ENCODE results near the gene CUEDC2. TPM values are rescaled to one million over a fixed set of nuclear protein-coding genes. Genes with fewer than 3 reads are reported as not detected.

CUEDC2 gene
- total and polyA plus RNA-seq, 4 donors, result 14.4 to 36.1 (median 24.1) TPM

- peaks cover 0 to 25% (median 6%) of the 10 kb centered on the region in 4 donors for H3K27me3 ChIP-seq (ENCODE audit: control insufficient read depth in 4 of 4, insufficient read depth in 4 of 4, low read length in 3 of 4)
- no peaks in the 10 kb centered on the region for H3K9me3 ChIP-seq (ENCODE audit: control insufficient read depth in 4 of 4, low read length in 3 of 4)
- no peaks in the 10 kb centered on the region for H3K36me3 ChIP-seq (ENCODE audit: control insufficient read depth in 4 of 4, insufficient read depth in 3 of 4, low read depth in 1 of 4, low read length in 3 of 4)
- H3K4me1 ChIP-seq (ENCODE audit: control insufficient read depth in 4 of 4, insufficient read depth in 4 of 4, low read length in 3 of 4), result peaks cover 2 to 8% (median 5%) of the 10 kb centered on the region in 4 donors
- WGBS, result 87% methylated on average over 10 of the region's 10 CpGs
- H3K9ac ChIP-seq (ENCODE audit: low read depth in 1 of 2, low read length in 2 of 2), result no peak overlapping the region
- no peak overlapping the region for H3K27ac ChIP-seq (ENCODE audit: low read depth in 1 of 2, low read length in 2 of 2)
- DNase-seq (ENCODE audit: low spot score), result no peak
- H3K4me3 ChIP-seq (ENCODE audit: low read depth in 1 of 3, low read length in 3 of 3), result no peak overlapping the region
- TF ChIP-seq, protein P1, sequence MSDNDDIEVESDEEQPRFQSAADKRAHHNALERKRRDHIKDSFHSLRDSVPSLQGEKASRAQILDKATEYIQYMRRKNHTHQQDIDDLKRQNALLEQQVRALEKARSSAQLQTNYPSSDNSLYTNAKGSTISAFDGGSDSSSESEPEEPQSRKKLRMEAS (IDR thresholded peaks at IDR 0.05), result no peak
- TF ChIP-seq HNF4G (IDR thresholded peaks at IDR 0.05) (no peak), RXRA (IDR thresholded peaks at IDR 0.05) (no peak), FOXA2 (IDR thresholded peaks at IDR 0.05) (no peak), CTCF (IDR thresholded peaks at IDR 0.05; ENCODE audit: low read depth, low read length, missing input control) (no peak), SP1 (IDR thresholded peaks at IDR 0.05) (no peak), GABPA (IDR thresholded peaks at IDR 0.05 in 1 of 2, conservative IDR thresholded peaks at IDR 0.05 in 1 of 2) (no peak), ATF3 (IDR thresholded peaks at IDR 0.05) (no peak), NR2F2 (IDR thresholded peaks at IDR 0.05) (no peak), FOXA1 (IDR thresholded peaks at IDR 0.05) (no peak), TAF1 (conservative IDR thresholded peaks at IDR 0.05) (no peak)
- TF ChIP-seq, protein P2, sequence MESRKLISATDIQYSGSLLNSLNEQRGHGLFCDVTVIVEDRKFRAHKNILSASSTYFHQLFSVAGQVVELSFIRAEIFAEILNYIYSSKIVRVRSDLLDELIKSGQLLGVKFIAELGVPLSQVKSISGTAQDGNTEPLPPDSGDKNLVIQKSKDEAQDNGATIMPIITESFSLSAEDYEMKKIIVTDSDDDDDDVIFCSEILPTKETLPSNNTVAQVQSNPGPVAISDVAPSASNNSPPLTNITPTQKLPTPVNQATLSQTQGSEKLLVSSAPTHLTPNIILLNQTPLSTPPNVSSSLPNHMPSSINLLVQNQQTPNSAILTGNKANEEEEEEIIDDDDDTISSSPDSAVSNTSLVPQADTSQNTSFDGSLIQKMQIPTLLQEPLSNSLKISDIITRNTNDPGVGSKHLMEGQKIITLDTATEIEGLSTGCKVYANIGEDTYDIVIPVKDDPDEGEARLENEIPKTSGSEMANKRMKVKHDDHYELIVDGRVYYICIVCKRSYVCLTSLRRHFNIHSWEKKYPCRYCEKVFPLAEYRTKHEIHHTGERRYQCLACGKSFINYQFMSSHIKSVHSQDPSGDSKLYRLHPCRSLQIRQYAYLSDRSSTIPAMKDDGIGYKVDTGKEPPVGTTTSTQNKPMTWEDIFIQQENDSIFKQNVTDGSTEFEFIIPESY (IDR thresholded peaks at IDR 0.05), result no peak
Measured at GRCh38 chr10:102412293-102412692, 20.1 kb downstream of the CUEDC2 start.

DNA sequence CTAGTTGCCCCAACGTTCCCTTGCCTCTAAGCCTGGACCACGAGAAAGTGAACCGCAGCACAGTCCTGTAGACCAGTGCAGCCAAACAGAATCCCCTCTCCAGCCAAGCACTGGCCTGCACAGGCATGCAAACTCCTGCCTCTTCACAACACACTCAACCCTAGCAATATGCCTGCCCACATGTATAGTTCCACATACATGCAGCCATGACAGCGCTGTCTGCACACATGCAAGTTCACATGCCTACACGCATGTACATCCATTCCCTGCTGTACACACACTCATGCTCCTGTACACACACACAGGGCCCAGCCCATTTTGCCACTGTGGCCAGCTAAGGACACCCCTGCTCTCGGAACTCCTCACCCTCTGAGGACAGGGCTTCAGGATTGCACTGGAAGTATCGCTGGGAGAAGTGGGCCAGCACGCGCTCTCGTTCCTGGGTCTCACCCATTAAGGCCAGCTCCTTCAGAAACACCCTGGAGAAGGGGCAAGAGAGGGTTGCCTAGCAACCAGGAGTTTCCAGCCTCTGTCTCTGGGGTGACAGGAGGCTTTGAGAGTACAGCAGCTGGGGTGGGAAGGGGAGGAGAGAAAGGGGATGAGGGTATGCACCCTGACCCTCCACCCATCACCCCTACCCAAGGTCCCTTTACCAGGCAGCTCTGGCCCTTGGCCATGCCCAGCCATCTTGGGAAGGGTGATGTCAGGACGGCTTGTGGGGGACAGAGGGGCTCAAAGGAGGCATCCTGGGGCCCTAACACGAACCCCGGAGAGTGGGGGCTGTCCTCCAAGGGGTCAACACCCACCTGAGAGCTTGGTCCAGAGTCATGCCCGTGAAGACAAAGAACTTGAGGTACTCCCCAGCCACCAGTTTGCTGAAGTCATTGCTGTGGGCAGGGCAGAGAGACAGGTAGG, 20.8 kb downstream of the CUEDC2 start:
- H3K27ac ChIP-seq (ENCODE audit: low read depth in 1 of 2, low read length in 2 of 2), result no peak overlapping the region

More for the DNA sequence above, 20.8 kb downstream of the CUEDC2 start:
- Histone ChIP-seq H3K27me3 (ENCODE audit: control insufficient read depth in 4 of 4, insufficient read depth in 4 of 4, low read length in 3 of 4) (peaks cover 0 to 25% (median 6%) of the 10 kb centered on the region in 4 donors), H3K9ac (ENCODE audit: low read depth in 1 of 2, low read length in 2 of 2) (no peak overlapping the region), H3K9me3 (ENCODE audit: control insufficient read depth in 4 of 4, low read length in 3 of 4) (no peaks in the 10 kb centered on the region), H3K4me3 (ENCODE audit: low read depth in 1 of 3, low read length in 3 of 3) (no peak overlapping the region), H3K36me3 (ENCODE audit: control insufficient read depth in 4 of 4, insufficient read depth in 3 of 4, low read depth in 1 of 4, low read length in 3 of 4) (no peaks in the 10 kb centered on the region), H3K4me1 (ENCODE audit: control insufficient read depth in 4 of 4, insufficient read depth in 4 of 4, low read length in 3 of 4) (peaks cover 2 to 8% (median 5%) of the 10 kb centered on the region in 4 donors)
- TF ChIP-seq CTCF (IDR thresholded peaks at IDR 0.05; ENCODE audit: low read depth, low read length, missing input control) (no peak), JUND (IDR thresholded peaks at IDR 0.05) (no peak), FOXA1 (IDR thresholded peaks at IDR 0.05) (no peak), NR2F2 (IDR thresholded peaks at IDR 0.05) (no peak), REST (IDR thresholded peaks at IDR 0.05) (no peak), RAD21 (IDR thresholded peaks at IDR 0.05) (no peak), ATF3 (IDR thresholded peaks at IDR 0.05) (no peak), HNF4G (IDR thresholded peaks at IDR 0.05) (no peak), YY1 (IDR thresholded peaks at IDR 0.05) (no peak), HNF4A (conservative IDR thresholded peaks at IDR 0.05) (no peak), FOXA2 (IDR thresholded peaks at IDR 0.05) (no peak)
- TF ChIP-seq, protein P1 (IDR thresholded peaks at IDR 0.05), result no peak
- WGBS, result 85% methylated on average over 14 of the region's 14 CpGs
- no peak for DNase-seq (ENCODE audit: low spot score)

Measured in liver (tissue), 9 donors.